ENCODE data around the gene GFOD1. TPM values are rescaled to one million over a fixed set of nuclear protein-coding genes. Genes with fewer than 3 reads are reported as not detected.
"Not testable (repeated sequence)": the region's sequence is repeated elsewhere in the genome, so short reads cannot be mapped to it uniquely, and the experiment has no call there.

Gene GFOD1
- total RNA-seq, 2 experiments from 2014 or later: 22.6 to 35.0 TPM

GRCh38 chr6:13511913-13512717, 24.7 kb upstream of the GFOD1 start:
- ChIA-PET POLR2A (interaction anchor here (0.6 to 2.8 kb wide), 6 partner anchors 8 to 49 kb away, joined by 3 to 13 read pairs (median 4); no protein-coding TSS in a partner anchor), CTCF (ENCODE audit: unreplicated experiment) (interaction anchor here (0.6 kb wide), 1 partner anchor 13 kb away, joined by 3 read pairs; no protein-coding TSS in a partner anchor)

GRCh38 chr6:13511141-13511571, 23.8 kb upstream of the GFOD1 start:
- H4K20me1 ChIP-seq (ENCODE audit: insufficient read depth, low read length); intact Hi-C loops (cut with micrococcal nuclease; ENCODE audit: unreplicated experiment); H3K9me3 ChIP-seq (ENCODE audit: low read length); H3K9me2 ChIP-seq (ENCODE audit: insufficient read depth, low read length); H3K4me2 ChIP-seq (ENCODE audit: low read length); H3K27ac ChIP-seq (ENCODE audit: low read depth, low read length, poor library complexity, severe bottlenecking); CTCF ChIA-PET (ENCODE audit: unreplicated experiment); DNase-seq (ENCODE audit: low spot score); H3K79me2 ChIP-seq (ENCODE audit: insufficient read depth, low read depth, low read length); H3K4me1 ChIP-seq (ENCODE audit: insufficient read depth, low read length, poor library complexity, severe bottlenecking); H3K4me3 ChIP-seq (ENCODE audit: low read depth, low read length, poor library complexity, severe bottlenecking); BruUV-seq (replicated peaks); H3K36me3 ChIP-seq (ENCODE audit: insufficient read depth, low read length); H2AFZ ChIP-seq (ENCODE audit: low read length): not testable (repeated sequence)
- POLR2A ChIA-PET: interaction anchor here (0.9 to 2.8 kb wide), 2 partner anchors 13 to 16 kb away, joined by 4 to 13 read pairs; no protein-coding TSS in a partner anchor

More at GRCh38 chr6:13511913-13512717, 24.7 kb upstream of the GFOD1 start:
- Histone ChIP-seq H3K9me3 (ENCODE audit: low read length) (0 out of 2 replicates have a peak, but pooled peaks cover 4% of the 10 kb centered on the region), H3K36me3 (ENCODE audit: insufficient read depth, low read length) (no peaks in the 10 kb centered on the region), H2AFZ (ENCODE audit: low read length) (no peak overlapping the region), H3K4me3 (ENCODE audit: low read depth, low read length, poor library complexity, severe bottlenecking) (no peak overlapping the region), H4K20me1 (ENCODE audit: insufficient read depth, low read length) (no peaks in the 10 kb centered on the region), H3K4me1 (ENCODE audit: insufficient read depth, low read length, poor library complexity, severe bottlenecking) (peaks cover 14% of the 10 kb centered on the region), H3K4me2 (ENCODE audit: low read length) (no peak overlapping the region), H3K79me2 (ENCODE audit: insufficient read depth, low read depth, low read length) (no peaks in the 10 kb centered on the region), H3K27ac (ENCODE audit: low read depth, low read length, poor library complexity, severe bottlenecking) (no peak overlapping the region), H3K9me2 (ENCODE audit: insufficient read depth, low read length) (no peaks in the 10 kb centered on the region)
- no TSS peak for BruUV-seq (replicated peaks)
- intact Hi-C loops (cut with micrococcal nuclease; ENCODE audit: unreplicated experiment): no loop called here
- TF ChIP-seq CTCF (conservative IDR thresholded peaks at IDR 0.05; ENCODE audit: low read length) (no peak), EZH2phosphoT487 (IDR thresholded peaks at IDR 0.05; ENCODE audit: borderline replicate concordance, low read depth, low read length) (no peak)
- DNase-seq (ENCODE audit: low spot score): no peak

GRCh38 chr6:13510433-13510832, 23.0 kb upstream of the GFOD1 start:
- DNase-seq (ENCODE audit: low spot score); H3K9me3 ChIP-seq (ENCODE audit: low read length); H3K27ac ChIP-seq (ENCODE audit: low read depth, low read length, poor library complexity, severe bottlenecking); H3K36me3 ChIP-seq (ENCODE audit: insufficient read depth, low read length); BruUV-seq (replicated peaks); H3K4me1 ChIP-seq (ENCODE audit: insufficient read depth, low read length, poor library complexity, severe bottlenecking); H3K79me2 ChIP-seq (ENCODE audit: insufficient read depth, low read depth, low read length); H4K20me1 ChIP-seq (ENCODE audit: insufficient read depth, low read length); H2AFZ ChIP-seq (ENCODE audit: low read length); H3K9me2 ChIP-seq (ENCODE audit: insufficient read depth, low read length); H3K4me2 ChIP-seq (ENCODE audit: low read length); intact Hi-C loops (cut with micrococcal nuclease; ENCODE audit: unreplicated experiment); H3K4me3 ChIP-seq (ENCODE audit: low read depth, low read length, poor library complexity, severe bottlenecking); CTCF ChIA-PET (ENCODE audit: unreplicated experiment): not testable (repeated sequence)
- POLR2A ChIA-PET: interaction anchor here (2.8 to 3.1 kb wide), 2 partner anchors 13 to 15 kb away, joined by 7 to 13 read pairs; no protein-coding TSS in a partner anchor

Data from OCI-LY7 (cell line).